ENCODE results near the gene ARCN1.

DNA sequence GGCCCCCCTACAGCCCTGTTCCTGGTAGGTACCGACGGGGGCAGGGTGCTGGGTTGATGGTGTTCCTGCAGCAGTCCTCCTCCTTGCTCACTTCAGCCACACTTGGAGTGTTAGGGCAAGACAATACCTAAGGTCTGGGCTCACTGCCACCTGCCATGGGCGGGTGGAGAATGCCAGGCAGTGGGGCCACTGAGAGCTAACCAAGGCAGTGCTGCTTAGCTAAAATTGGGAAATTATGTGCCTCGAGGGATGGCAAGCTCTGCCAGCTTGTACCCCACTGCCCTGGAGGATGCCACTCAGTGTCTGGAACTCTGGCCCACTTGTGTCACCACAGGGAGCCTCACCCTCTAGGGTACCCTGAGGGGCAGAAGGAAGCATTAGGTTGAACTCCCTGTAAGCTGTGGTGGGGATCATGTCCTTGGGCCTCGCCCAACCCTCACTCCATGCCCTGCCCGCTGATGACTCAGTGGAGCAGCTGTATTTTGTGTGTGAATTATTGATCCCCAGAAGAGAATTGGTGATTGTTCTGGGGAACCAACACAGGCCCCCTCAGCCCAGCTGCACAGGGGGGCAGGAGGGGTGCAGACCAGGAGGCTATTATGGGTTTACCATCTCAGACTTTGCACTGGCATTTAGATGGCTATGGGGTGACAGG lies 53.0 kb downstream of the ARCN1 start:
- TF ChIP-seq, protein P1, sequence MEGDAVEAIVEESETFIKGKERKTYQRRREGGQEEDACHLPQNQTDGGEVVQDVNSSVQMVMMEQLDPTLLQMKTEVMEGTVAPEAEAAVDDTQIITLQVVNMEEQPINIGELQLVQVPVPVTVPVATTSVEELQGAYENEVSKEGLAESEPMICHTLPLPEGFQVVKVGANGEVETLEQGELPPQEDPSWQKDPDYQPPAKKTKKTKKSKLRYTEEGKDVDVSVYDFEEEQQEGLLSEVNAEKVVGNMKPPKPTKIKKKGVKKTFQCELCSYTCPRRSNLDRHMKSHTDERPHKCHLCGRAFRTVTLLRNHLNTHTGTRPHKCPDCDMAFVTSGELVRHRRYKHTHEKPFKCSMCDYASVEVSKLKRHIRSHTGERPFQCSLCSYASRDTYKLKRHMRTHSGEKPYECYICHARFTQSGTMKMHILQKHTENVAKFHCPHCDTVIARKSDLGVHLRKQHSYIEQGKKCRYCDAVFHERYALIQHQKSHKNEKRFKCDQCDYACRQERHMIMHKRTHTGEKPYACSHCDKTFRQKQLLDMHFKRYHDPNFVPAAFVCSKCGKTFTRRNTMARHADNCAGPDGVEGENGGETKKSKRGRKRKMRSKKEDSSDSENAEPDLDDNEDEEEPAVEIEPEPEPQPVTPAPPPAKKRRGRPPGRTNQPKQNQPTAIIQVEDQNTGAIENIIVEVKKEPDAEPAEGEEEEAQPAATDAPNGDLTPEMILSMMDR (conservative IDR thresholded peaks at IDR 0.05; ENCODE audit: low read length): no peak
- TF ChIP-seq EZH2phosphoT487 (IDR thresholded peaks at IDR 0.05; ENCODE audit: borderline replicate concordance, low read depth, low read length): no peak

Data from OCI-LY7 (cell line).